GM23338 (cell line): Measurements from ENCODE around the gene MRPS18B.

Experiments used
- CREB1 ChIP-seq: fragments of 250-450 bp; sonication (Bioruptor Pico); IDR thresholded peaks from 2 replicates; pipeline ENCODE4 v1.5.0; 2020; ENCODE audit warnings: low read depth, mild to moderate bottlenecking, moderate library complexity
- EZH2 ChIP-seq: fragments of 200-600 bp; sonication (generic); IDR thresholded peaks from one replicate; pipeline ENCODE4 v1.8.0; 2017; ENCODE audit warnings: antibody characterized with exemption, mild to moderate bottlenecking, low read depth; ENCODE audit not compliant: unreplicated experiment
- EZH2phosphoT487 ChIP-seq: fragments of 200-600 bp; sonication (generic); IDR thresholded peaks from one replicate; pipeline ENCODE4 v1.8.1; 2018; ENCODE audit warnings: antibody characterized with exemption; ENCODE audit not compliant: unreplicated experiment
- JUNB ChIP-seq: IDR thresholded peaks from one replicate; pipeline ENCODE4 v1.6.1; 2016; ENCODE audit warnings: antibody characterized with exemption; ENCODE audit not compliant: unreplicated experiment
- NANOG ChIP-seq: IDR thresholded peaks from 2 replicates; pipeline ENCODE4 v1.6.1; 2016; ENCODE audit warnings: antibody characterized with exemption, borderline replicate concordance
- POLR2AphosphoS5 ChIP-seq: IDR thresholded peaks from 2 replicates; pipeline ENCODE4 v1.6.1; 2016; ENCODE audit warnings: antibody characterized with exemption, low read depth
- STAT1 ChIP-seq: IDR thresholded peaks from one replicate; pipeline ENCODE4 v1.6.1; 2016; ENCODE audit warnings: antibody characterized with exemption; ENCODE audit not compliant: unreplicated experiment
- ZNF114 ChIP-seq: fragments of 250-450 bp; sonication (Bioruptor Pico); IDR thresholded peaks from 2 replicates; pipeline ENCODE4 v1.5.0; 2020; ENCODE audit warnings: mild to moderate bottlenecking, moderate library complexity
- ZNF331 ChIP-seq: fragments of 250-450 bp; sonication (Bioruptor Pico); IDR thresholded peaks from 2 replicates; pipeline ENCODE4 v1.5.0; 2020; ENCODE audit warnings: low read depth, mild to moderate bottlenecking, moderate library complexity
- TF ChIP-seq, protein P1 (sequence below), 2 experiments: fragments of 200-600 bp in 1 of 2; sonication (generic) in 1 of 2; conservative IDR thresholded peaks; 2 replicates each; pipeline versions ENCODE4 v1.5.1 to v1.6.1; 2016 to 2017; ENCODE audit warnings: antibody characterized with exemption in 2 of 2, low read depth in 2 of 2, mild to moderate bottlenecking in 2 of 2, moderate library complexity in 1 of 2
- TF ChIP-seq, protein P2 (sequence below): IDR thresholded peaks from one replicate; pipeline ENCODE4 v1.6.1; 2018; ENCODE audit warnings: antibody characterized with exemption; ENCODE audit not compliant: unreplicated experiment
- TF ChIP-seq, protein P3 (sequence below): IDR thresholded peaks from 2 replicates; pipeline ENCODE4 v1.6.1; 2016; ENCODE audit warnings: antibody characterized with exemption
- TF ChIP-seq, protein P4 (sequence below): fragments of 250-450 bp; sonication (Bioruptor Pico); IDR thresholded peaks from 2 replicates; pipeline ENCODE4 v1.5.0; 2020; ENCODE audit warnings: mild to moderate bottlenecking, moderate library complexity

DNA sequence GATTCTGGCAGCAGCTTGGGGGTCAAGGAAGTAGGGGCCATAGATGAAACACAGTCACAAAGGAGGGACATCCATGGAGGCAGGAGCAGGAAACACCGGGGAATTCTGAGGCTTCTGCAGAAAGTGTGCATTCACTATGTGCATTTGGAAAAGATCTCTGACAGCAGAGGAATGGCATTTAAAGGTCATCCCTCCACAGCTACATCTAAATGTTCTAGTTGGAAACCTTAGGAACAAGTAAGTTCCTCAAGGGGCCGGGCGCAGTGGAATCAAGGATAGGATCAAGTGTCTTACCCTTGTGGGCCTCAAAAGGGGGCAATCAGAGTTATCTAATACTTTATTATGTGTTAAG, 38.1 kb downstream of the MRPS18B start:
- TF ChIP-seq EZH2: no peak
- TF ChIP-seq POLR2AphosphoS5: no peak
- TF ChIP-seq, protein P1, sequence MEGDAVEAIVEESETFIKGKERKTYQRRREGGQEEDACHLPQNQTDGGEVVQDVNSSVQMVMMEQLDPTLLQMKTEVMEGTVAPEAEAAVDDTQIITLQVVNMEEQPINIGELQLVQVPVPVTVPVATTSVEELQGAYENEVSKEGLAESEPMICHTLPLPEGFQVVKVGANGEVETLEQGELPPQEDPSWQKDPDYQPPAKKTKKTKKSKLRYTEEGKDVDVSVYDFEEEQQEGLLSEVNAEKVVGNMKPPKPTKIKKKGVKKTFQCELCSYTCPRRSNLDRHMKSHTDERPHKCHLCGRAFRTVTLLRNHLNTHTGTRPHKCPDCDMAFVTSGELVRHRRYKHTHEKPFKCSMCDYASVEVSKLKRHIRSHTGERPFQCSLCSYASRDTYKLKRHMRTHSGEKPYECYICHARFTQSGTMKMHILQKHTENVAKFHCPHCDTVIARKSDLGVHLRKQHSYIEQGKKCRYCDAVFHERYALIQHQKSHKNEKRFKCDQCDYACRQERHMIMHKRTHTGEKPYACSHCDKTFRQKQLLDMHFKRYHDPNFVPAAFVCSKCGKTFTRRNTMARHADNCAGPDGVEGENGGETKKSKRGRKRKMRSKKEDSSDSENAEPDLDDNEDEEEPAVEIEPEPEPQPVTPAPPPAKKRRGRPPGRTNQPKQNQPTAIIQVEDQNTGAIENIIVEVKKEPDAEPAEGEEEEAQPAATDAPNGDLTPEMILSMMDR (conservative IDR thresholded peaks at IDR 0.05; ENCODE audit: low read depth in 2 of 2): no peak
- TF ChIP-seq JUNB: no peak
- TF ChIP-seq CREB1 (CRISPR knock-in tag): no peak
- TF ChIP-seq, protein P2, sequence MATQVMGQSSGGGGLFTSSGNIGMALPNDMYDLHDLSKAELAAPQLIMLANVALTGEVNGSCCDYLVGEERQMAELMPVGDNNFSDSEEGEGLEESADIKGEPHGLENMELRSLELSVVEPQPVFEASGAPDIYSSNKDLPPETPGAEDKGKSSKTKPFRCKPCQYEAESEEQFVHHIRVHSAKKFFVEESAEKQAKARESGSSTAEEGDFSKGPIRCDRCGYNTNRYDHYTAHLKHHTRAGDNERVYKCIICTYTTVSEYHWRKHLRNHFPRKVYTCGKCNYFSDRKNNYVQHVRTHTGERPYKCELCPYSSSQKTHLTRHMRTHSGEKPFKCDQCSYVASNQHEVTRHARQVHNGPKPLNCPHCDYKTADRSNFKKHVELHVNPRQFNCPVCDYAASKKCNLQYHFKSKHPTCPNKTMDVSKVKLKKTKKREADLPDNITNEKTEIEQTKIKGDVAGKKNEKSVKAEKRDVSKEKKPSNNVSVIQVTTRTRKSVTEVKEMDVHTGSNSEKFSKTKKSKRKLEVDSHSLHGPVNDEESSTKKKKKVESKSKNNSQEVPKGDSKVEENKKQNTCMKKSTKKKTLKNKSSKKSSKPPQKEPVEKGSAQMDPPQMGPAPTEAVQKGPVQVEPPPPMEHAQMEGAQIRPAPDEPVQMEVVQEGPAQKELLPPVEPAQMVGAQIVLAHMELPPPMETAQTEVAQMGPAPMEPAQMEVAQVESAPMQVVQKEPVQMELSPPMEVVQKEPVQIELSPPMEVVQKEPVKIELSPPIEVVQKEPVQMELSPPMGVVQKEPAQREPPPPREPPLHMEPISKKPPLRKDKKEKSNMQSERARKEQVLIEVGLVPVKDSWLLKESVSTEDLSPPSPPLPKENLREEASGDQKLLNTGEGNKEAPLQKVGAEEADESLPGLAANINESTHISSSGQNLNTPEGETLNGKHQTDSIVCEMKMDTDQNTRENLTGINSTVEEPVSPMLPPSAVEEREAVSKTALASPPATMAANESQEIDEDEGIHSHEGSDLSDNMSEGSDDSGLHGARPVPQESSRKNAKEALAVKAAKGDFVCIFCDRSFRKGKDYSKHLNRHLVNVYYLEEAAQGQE: no peak
- no peak for TF ChIP-seq EZH2phosphoT487
- no peak for TF ChIP-seq STAT1
- no peak for TF ChIP-seq ZNF114
- TF ChIP-seq, protein P3, sequence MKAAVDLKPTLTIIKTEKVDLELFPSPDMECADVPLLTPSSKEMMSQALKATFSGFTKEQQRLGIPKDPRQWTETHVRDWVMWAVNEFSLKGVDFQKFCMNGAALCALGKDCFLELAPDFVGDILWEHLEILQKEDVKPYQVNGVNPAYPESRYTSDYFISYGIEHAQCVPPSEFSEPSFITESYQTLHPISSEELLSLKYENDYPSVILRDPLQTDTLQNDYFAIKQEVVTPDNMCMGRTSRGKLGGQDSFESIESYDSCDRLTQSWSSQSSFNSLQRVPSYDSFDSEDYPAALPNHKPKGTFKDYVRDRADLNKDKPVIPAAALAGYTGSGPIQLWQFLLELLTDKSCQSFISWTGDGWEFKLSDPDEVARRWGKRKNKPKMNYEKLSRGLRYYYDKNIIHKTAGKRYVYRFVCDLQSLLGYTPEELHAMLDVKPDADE: no peak
- TF ChIP-seq NANOG: no peak
- TF ChIP-seq ZNF331 (CRISPR knock-in tag): no peak
- TF ChIP-seq, protein P4, sequence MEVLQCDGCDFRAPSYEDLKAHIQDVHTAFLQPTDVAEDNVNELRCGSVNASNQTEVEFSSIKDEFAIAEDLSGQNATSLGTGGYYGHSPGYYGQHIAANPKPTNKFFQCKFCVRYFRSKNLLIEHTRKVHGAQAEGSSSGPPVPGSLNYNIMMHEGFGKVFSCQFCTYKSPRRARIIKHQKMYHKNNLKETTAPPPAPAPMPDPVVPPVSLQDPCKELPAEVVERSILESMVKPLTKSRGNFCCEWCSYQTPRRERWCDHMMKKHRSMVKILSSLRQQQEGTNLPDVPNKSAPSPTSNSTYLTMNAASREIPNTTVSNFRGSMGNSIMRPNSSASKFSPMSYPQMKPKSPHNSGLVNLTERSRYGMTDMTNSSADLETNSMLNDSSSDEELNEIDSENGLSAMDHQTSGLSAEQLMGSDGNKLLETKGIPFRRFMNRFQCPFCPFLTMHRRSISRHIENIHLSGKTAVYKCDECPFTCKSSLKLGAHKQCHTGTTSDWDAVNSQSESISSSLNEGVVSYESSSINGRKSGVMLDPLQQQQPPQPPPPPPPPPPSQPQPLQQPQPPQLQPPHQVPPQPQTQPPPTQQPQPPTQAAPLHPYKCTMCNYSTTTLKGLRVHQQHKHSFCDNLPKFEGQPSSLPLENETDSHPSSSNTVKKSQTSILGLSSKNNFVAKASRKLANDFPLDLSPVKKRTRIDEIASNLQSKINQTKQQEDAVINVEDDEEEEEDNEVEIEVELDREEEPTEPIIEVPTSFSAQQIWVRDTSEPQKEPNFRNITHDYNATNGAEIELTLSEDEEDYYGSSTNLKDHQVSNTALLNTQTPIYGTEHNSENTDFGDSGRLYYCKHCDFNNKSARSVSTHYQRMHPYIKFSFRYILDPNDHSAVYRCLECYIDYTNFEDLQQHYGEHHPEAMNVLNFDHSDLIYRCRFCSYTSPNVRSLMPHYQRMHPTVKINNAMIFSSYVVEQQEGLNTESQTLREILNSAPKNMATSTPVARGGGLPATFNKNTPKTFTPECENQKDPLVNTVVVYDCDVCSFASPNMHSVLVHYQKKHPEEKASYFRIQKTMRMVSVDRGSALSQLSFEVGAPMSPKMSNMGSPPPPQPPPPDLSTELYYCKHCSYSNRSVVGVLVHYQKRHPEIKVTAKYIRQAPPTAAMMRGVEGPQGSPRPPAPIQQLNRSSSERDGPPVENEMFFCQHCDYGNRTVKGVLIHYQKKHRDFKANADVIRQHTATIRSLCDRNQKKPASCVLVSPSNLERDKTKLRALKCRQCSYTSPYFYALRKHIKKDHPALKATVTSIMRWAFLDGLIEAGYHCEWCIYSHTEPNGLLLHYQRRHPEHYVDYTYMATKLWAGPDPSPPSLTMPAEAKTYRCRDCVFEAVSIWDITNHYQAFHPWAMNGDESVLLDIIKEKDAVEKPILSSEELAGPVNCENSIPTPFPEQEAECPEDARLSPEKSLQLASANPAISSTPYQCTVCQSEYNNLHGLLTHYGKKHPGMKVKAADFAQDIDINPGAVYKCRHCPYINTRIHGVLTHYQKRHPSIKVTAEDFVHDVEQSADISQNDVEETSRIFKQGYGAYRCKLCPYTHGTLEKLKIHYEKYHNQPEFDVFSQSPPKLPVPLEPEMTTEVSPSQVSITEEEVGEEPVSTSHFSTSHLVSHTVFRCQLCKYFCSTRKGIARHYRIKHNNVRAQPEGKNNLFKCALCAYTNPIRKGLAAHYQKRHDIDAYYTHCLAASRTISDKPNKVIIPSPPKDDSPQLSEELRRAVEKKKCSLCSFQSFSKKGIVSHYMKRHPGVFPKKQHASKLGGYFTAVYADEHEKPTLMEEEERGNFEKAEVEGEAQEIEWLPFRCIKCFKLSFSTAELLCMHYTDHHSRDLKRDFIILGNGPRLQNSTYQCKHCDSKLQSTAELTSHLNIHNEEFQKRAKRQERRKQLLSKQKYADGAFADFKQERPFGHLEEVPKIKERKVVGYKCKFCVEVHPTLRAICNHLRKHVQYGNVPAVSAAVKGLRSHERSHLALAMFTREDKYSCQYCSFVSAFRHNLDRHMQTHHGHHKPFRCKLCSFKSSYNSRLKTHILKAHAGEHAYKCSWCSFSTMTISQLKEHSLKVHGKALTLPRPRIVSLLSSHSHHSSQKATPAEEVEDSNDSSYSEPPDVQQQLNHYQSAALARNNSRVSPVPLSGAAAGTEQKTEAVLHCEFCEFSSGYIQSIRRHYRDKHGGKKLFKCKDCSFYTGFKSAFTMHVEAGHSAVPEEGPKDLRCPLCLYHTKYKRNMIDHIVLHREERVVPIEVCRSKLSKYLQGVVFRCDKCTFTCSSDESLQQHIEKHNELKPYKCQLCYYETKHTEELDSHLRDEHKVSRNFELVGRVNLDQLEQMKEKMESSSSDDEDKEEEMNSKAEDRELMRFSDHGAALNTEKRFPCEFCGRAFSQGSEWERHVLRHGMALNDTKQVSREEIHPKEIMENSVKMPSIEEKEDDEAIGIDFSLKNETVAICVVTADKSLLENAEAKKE (CRISPR knock-in tag): no peak
